T follicular helper cell (primary cell): ENCODE measurements around the gene NTSR1.

Experiments
- DNase-seq: peaks from one replicate; pipeline ENCODE4 v3.0.0-alpha.2; 2020; ENCODE audit warnings: low read depth

The NTSR1 gene

GRCh38 chr20:62802026-62802712 lies 93.5 kb downstream of the NTSR1 start:
- DNase-seq = no peak

- DNase-seq = no peak
Observed at GRCh38 chr20:62804021-62804626, 95.5 kb downstream of the NTSR1 start.

GRCh38 chr20:62804627-62805154 lies 96.1 kb downstream of the NTSR1 start, which contains the start of gene OGFR:
Gene OGFR, plus strand, starts transcription at chr20:62804835. Its CDS starts 25 bp downstream, at chr20:62804860.
- DNase-seq = peak; percentile 67

- DNase-seq = no peak
Observed at GRCh38 chr20:62805155-62805710, 96.6 kb downstream of the NTSR1 start.

- DNase-seq = no peak
Observed at GRCh38 chr20:62805711-62806382, 97.2 kb downstream of the NTSR1 start.

- DNase-seq = no peak
Observed at GRCh38 chr20:62806383-62807050, 97.9 kb downstream of the NTSR1 start.

GRCh38 chr20:62807444-62808210 lies 99.0 kb downstream of the NTSR1 start:
- no peak for DNase-seq

GRCh38 chr20:62808211-62808865 lies 99.7 kb downstream of the NTSR1 start:
- peak; percentile 60 for DNase-seq

- DNase-seq = no peak
Observed at GRCh38 chr20:62809530-62810428, 101.1 kb downstream of the NTSR1 start.

- no peak for DNase-seq
Observed at GRCh38 chr20:62811320-62811719, 102.7 kb downstream of the NTSR1 start.

GRCh38 chr20:62811720-62812119 lies 103.1 kb downstream of the NTSR1 start:
- no peak for DNase-seq
